Muscle layer of duodenum (tissue), 2 donors: ENCODE data around the gene ITGA1.

Experiments
- H3K27ac ChIP-seq: one replicate; pipeline ENCODE4 v1.7.0; 2013; ENCODE audit warnings: mild to moderate bottlenecking, low read length
- H3K27me3 ChIP-seq: one replicate; pipeline ENCODE4 v1.7.0; 2013; ENCODE audit warnings: low read depth, mild to moderate bottlenecking, control low read depth, low read length
- H3K36me3 ChIP-seq, 2 donors: one replicate each; pipeline ENCODE4 v1.7.0; 2013; ENCODE audit warnings: low read length in 2 of 2, control low read depth in 1 of 2, mild to moderate bottlenecking in 1 of 2; ENCODE audit not compliant: insufficient read depth in 2 of 2, control insufficient read depth in 1 of 2
- H3K4me1 ChIP-seq, 2 donors: one replicate each; pipeline ENCODE4 v1.7.0; 2013; ENCODE audit warnings: low read length in 2 of 2, mild to moderate bottlenecking in 2 of 2, control low read depth in 1 of 2, moderate library complexity in 1 of 2; ENCODE audit not compliant: insufficient read depth in 2 of 2, control insufficient read depth in 1 of 2
- H3K4me3 ChIP-seq, 2 donors: one replicate each; pipeline ENCODE4 v1.7.0; 2013; ENCODE audit warnings: low read length in 2 of 2, low read depth in 1 of 2, mild to moderate bottlenecking in 1 of 2
- H3K9me3 ChIP-seq, 2 donors: one replicate each; pipeline ENCODE4 v1.7.0; 2013; ENCODE audit warnings: low read length in 2 of 2, control low read depth in 1 of 2, mild to moderate bottlenecking in 1 of 2; ENCODE audit not compliant: control insufficient read depth in 1 of 2
- donor health status: healthy.

ITGA1 gene

GRCh38 chr5:53002491-53002890 is 214.8 kb downstream of the ITGA1 start:
- no peaks in the 10 kb centered on the region for H3K36me3 ChIP-seq
- H3K27me3 ChIP-seq: no peaks in the 10 kb centered on the region
- no peaks in the 10 kb centered on the region for H3K9me3 ChIP-seq
- no peaks in the 10 kb centered on the region for H3K4me1 ChIP-seq
- no peak overlapping the region for H3K27ac ChIP-seq
- H3K4me3 ChIP-seq: no peak overlapping the region

- H3K9me3 ChIP-seq: no peaks in the 10 kb centered on the region
- H3K27me3 ChIP-seq: no peaks in the 10 kb centered on the region
- H3K4me1 ChIP-seq: no peaks in the 10 kb centered on the region
- H3K4me3 ChIP-seq: no peak overlapping the region
- no peak overlapping the region for H3K27ac ChIP-seq
- no peaks in the 10 kb centered on the region for H3K36me3 ChIP-seq
Measured at GRCh38 chr5:53003144-53003543, 215.4 kb downstream of the ITGA1 start.

GRCh38 chr5:53006911-53007890 is 219.5 kb downstream of the ITGA1 start:
- H3K27ac ChIP-seq: no peak overlapping the region
- H3K4me1 ChIP-seq: no peaks in the 10 kb centered on the region
- H3K4me3 ChIP-seq: peak overlapping the region in 1 of 2 donors; percentile 12
- H3K36me3 ChIP-seq: no peaks in the 10 kb centered on the region
- no peaks in the 10 kb centered on the region for H3K27me3 ChIP-seq
- no peaks in the 10 kb centered on the region for H3K9me3 ChIP-seq

GRCh38 chr5:53008751-53009150 is 221.0 kb downstream of the ITGA1 start:
- H3K9me3 ChIP-seq: no peaks in the 10 kb centered on the region

More at GRCh38 chr5:53008751-53009150, 221.0 kb downstream of the ITGA1 start:
- Histone ChIP-seq H3K4me1 (no peaks in the 10 kb centered on the region), H3K36me3 (no peaks in the 10 kb centered on the region), H3K27me3 (no peaks in the 10 kb centered on the region), H3K4me3 (no peak overlapping the region), H3K27ac (no peak overlapping the region)
